Kidney (tissue), 14 donors: ENCODE results near the gene AAGAB. TPM values are rescaled to one million over a fixed set of nuclear protein-coding genes. Genes with fewer than 3 reads are reported as not detected.
"Not testable (repeated sequence)": the region's sequence is repeated elsewhere in the genome, so short reads cannot be mapped to it uniquely, and the experiment has no call there.

Source experiments
- DNase-seq, 5 donors: peaks; one replicate each; pipeline ENCODE4 v3.0.0-alpha.2; 2013 to 2020
- FAIRE-seq: peaks from 2 replicates; lab custom pipeline; 2012; peaks lifted over from hg19 to GRCh38; lab: Jason Lieb, UNC
- H3K27ac ChIP-seq, 2 donors: one replicate each; pipeline ENCODE4 v1.7.0; 2013; ENCODE audit warnings: low read depth in 2 of 2, low read length in 2 of 2, inconsistent platforms in 1 of 2
- H3K27me3 ChIP-seq: one replicate; pipeline ENCODE4 v1.7.1; 2013; ENCODE audit warnings: low read length, inconsistent platforms; ENCODE audit not compliant: control insufficient read depth, insufficient read depth
- H3K36me3 ChIP-seq, 3 donors: one replicate each; pipeline versions ENCODE4 v1.7.0 to v1.7.1; 2013; ENCODE audit warnings: low read length in 3 of 3, control low read depth in 1 of 3, inconsistent platforms in 1 of 3; ENCODE audit not compliant: insufficient read depth in 3 of 3, control insufficient read depth in 2 of 3
- H3K4me1 ChIP-seq, 3 donors: one replicate each; pipeline versions ENCODE4 v1.7.0 to v1.7.1; 2013; ENCODE audit warnings: low read length in 3 of 3, inconsistent platforms in 1 of 3, low read depth in 1 of 3; ENCODE audit not compliant: control insufficient read depth in 2 of 3, insufficient read depth in 2 of 3
- H3K4me3 ChIP-seq, 3 donors: one replicate each; pipeline versions ENCODE4 v1.7.0 to v1.8.1; 2013; ENCODE audit warnings: low read length in 3 of 3, control low read depth in 1 of 3, inconsistent platforms in 1 of 3
- H3K9ac ChIP-seq, 3 donors: one replicate each; pipeline versions ENCODE4 v1.7.0 to v1.7.1; 2013; ENCODE audit warnings: low read length in 3 of 3, control low read depth in 1 of 3, inconsistent platforms in 1 of 3
- H3K9me3 ChIP-seq, 3 donors: one replicate each; pipeline versions ENCODE4 v1.7.0 to v1.7.1; 2013; ENCODE audit warnings: low read length in 3 of 3, control low read depth in 1 of 3, inconsistent platforms in 1 of 3; ENCODE audit not compliant: control insufficient read depth in 2 of 3, insufficient read depth in 1 of 3
- CTCF ChIP-seq: IDR thresholded peaks from 3 replicates; pipeline ENCODE4 v1.5.1; 2012; ENCODE audit warnings: mild to moderate bottlenecking, moderate library complexity, borderline replicate concordance; ENCODE audit not compliant: insufficient read depth; ENCODE audit errors: extremely low read depth
- intact Hi-C: fragments of 100-400 bp; cut with DNase I; formaldehyde crosslinking; loops from one replicate; pipeline ENCODE4 v1.11.1; 2022
- polyA plus RNA-seq: library from polyadenylated mRNA; stranded (reverse); fragments of 350-450 nt; fragmentation: Illumina TruSeq; extraction: RNeasy Lipid Tissue Mini Kit (QIAGEN cat#74804); gene quantifications from one replicate; pipeline ENCODE4 v1.2.3, GENCODE V29; 2014; ENCODE audit warnings: low read depth, low replicate concordance; ENCODE audit not compliant: insufficient read depth
- total RNA-seq: library from RNA; stranded (reverse); fragmentation: NEBNext Ultra II Directional; extraction: Animal tissue kit (Norgen Biotek cat#: 25700); gene quantifications from one replicate; pipeline ENCODE4 v1.2.1, GENCODE V29; 2021
- donor health status: control.
- donor health status: control.
- donor health status: control.
- donor health status: control.
- donor health status: control.
- donor health status: DM: yes; HTN: yes; CAD: no.
- donor health status: Normal renal cell carcinoma (clear cell type).

Gene AAGAB
- total and polyA plus RNA-seq, 2 donors from 2014 or later, result 40.7 to 44.0 TPM

- no peak for FAIRE-seq
These were observed 35.9 kb upstream of the AAGAB start for GRCh38 chr15:67290319-67290718.

GRCh38 chr15:67286400-67286799, 31.9 kb upstream of the AAGAB start:
- H3K4me3 ChIP-seq, H3K27me3 ChIP-seq, H3K9ac ChIP-seq, FAIRE-seq, H3K9me3 ChIP-seq, H3K36me3 ChIP-seq, DNase-seq, H3K27ac ChIP-seq, H3K4me1 ChIP-seq, intact Hi-C loops: not testable (repeated sequence)

More at GRCh38 chr15:67290319-67290718, 35.9 kb upstream of the AAGAB start:
- Histone ChIP-seq H3K4me1 (no peaks in the 10 kb centered on the region), H3K4me3 (no peak overlapping the region), H3K9ac (no peak overlapping the region), H3K27me3 (no peaks in the 10 kb centered on the region), H3K9me3 (peaks cover 0 to 6% (median 0%) of the 10 kb centered on the region in 3 donors), H3K27ac (no peak overlapping the region), H3K36me3 (no peaks in the 10 kb centered on the region)
- TF ChIP-seq CTCF, result no peak
- no peak for DNase-seq
- intact Hi-C loops, result no loop called here

DNA sequence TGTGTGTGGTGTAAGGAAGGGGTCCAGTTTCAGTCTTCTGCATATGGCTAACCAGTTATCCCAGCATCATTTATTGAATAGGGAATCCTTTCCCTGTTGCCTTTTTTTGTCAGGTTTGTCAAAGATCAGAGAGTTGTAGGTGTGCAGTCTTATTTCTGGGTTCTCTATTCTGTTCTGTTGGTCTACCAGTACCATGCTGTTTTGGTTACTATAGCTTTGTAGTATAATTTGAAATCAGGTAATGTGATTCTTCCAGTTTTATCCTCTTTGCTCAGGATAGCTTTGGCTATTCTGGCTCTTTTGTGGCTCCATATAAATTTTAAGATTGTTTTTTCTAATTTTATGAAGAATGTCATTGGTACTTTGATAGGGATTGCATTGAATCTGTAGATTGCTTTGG, 31.2 kb upstream of the AAGAB start:
- H3K9me3 ChIP-seq, H3K36me3 ChIP-seq, FAIRE-seq, DNase-seq, H3K27me3 ChIP-seq, H3K27ac ChIP-seq, H3K9ac ChIP-seq, intact Hi-C loops, H3K4me1 ChIP-seq, H3K4me3 ChIP-seq: not testable (repeated sequence)

- no peaks in the 10 kb centered on the region for H3K4me1 ChIP-seq
- H3K36me3 ChIP-seq, result no peaks in the 10 kb centered on the region
- TF ChIP-seq CTCF, result no peak
- no peak overlapping the region for H3K4me3 ChIP-seq
- no peak overlapping the region for H3K9ac ChIP-seq
- peaks cover 0 to 6% (median 0%) of the 10 kb centered on the region in 3 donors for H3K9me3 ChIP-seq
- H3K27me3 ChIP-seq, result no peaks in the 10 kb centered on the region
- FAIRE-seq (no peak), DNase-seq (no peak)
- intact Hi-C loops, result no loop called here
- H3K27ac ChIP-seq, result no peak overlapping the region
These were observed 27.3 kb upstream of the AAGAB start for GRCh38 chr15:67281714-67282113.
